ENCODE data around the gene CRTC3. TPM values are rescaled to one million over a fixed set of nuclear protein-coding genes. Genes with fewer than 3 reads are reported as not detected.
"Not testable (repeated sequence)": the region's sequence is repeated elsewhere in the genome, so short reads cannot be mapped to it uniquely, and the experiment has no call there.

The CRTC3 gene
- total RNA-seq, 1 experiment from 2014 or later = 35.3 TPM

DNA sequence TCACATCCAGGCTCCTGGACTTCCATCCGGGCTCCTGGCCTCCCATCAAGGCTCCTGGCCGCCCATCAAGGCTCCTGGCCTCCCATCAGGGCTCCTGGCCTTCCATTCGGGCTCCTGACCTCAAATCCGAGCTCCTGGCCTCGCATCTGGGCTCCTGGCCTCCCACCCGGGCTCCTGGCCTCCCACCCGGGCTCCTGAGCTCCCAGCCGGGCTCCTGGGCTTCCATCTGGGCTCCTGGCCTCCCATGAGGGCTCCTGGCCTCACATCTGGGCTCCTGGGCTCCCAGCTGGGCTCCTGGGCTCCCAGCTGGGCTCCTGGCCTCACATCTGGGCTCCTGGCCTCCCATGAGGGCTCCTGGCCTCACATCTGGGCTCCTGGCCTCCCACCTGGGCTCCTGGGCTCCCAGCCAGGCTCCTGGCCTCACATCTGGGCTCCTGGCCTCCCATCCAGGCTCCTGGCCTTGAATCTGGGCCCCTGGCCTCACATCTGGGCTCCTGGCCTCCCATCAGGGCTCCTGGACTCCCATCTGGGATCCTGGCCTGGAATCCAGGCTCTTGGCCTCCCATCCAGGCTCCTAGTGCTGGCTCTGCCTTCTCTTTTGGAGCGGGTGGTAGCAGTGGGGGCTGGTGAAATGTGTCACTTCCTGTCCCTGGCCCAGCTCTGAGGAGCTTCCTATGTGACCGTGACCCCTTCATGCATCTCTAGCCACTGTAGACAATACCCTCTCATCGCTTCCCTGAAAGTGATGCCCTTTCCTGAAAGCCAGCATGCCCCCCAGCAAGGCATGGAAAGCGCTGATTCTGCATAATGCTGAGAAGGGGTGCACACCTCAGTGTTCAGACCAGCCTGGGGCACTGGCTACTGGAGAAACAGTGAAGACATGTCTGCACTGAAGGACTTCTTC is 124.8 kb downstream of the CRTC3 start:
- Histone ChIP-seq H3K4me3 (ENCODE audit: low read depth, low read length, poor library complexity, severe bottlenecking) (no peak overlapping the region), H3K27me3 (replicated peaks; ENCODE audit: insufficient read depth, low read depth, low read length, poor library complexity) (no peaks in the 10 kb centered on the region), H3K9me3 (ENCODE audit: low read depth, low read length, poor library complexity, severe bottlenecking) (no peaks in the 10 kb centered on the region), H3K36me3 (ENCODE audit: insufficient read depth, low read length, poor library complexity, severe bottlenecking) (no peaks in the 10 kb centered on the region), H3K27ac (ENCODE audit: low read depth, low read length, poor library complexity, severe bottlenecking) (no peak overlapping the region), H3K4me1 (ENCODE audit: insufficient read depth, low read length, poor library complexity, severe bottlenecking) (peaks cover 9% of the 10 kb centered on the region)
- no TSS peak for BruUV-seq (replicated peaks)
- no peak for TF ChIP-seq CTCF (conservative IDR thresholded peaks at IDR 0.05; ENCODE audit: low read depth, low read length)
- POLR2A ChIA-PET (ENCODE audit: low non-redundant PET) = no interaction called here
- CTCF ChIA-PET = no interaction called here
- intact Hi-C loops (cut with micrococcal nuclease; ENCODE audit: unreplicated experiment) = no loop called here
- no peak for DNase-seq (ENCODE audit: low spot score)

GRCh38 chr15:90657520-90658172 is 127.9 kb downstream of the CRTC3 start:
- BruUV-seq (replicated peaks); H3K36me3 ChIP-seq (ENCODE audit: insufficient read depth, low read length, poor library complexity, severe bottlenecking); H3K9me3 ChIP-seq (ENCODE audit: low read depth, low read length, poor library complexity, severe bottlenecking); POLR2A ChIA-PET (ENCODE audit: low non-redundant PET); H3K27ac ChIP-seq (ENCODE audit: low read depth, low read length, poor library complexity, severe bottlenecking); DNase-seq (ENCODE audit: low spot score); CTCF ChIA-PET; H3K27me3 ChIP-seq (replicated peaks; ENCODE audit: insufficient read depth, low read depth, low read length, poor library complexity); H3K4me3 ChIP-seq (ENCODE audit: low read depth, low read length, poor library complexity, severe bottlenecking); intact Hi-C loops (cut with micrococcal nuclease; ENCODE audit: unreplicated experiment): not testable (repeated sequence)
- H3K4me1 ChIP-seq (ENCODE audit: insufficient read depth, low read length, poor library complexity, severe bottlenecking) = peaks cover 23% of the 10 kb centered on the region

GRCh38 chr15:90659481-90659880 is 129.8 kb downstream of the CRTC3 start:
- Histone ChIP-seq H3K27me3 (replicated peaks; ENCODE audit: insufficient read depth, low read depth, low read length, poor library complexity) (no peaks in the 10 kb centered on the region), H3K27ac (ENCODE audit: low read depth, low read length, poor library complexity, severe bottlenecking) (no peak overlapping the region), H3K36me3 (ENCODE audit: insufficient read depth, low read length, poor library complexity, severe bottlenecking) (no peaks in the 10 kb centered on the region), H3K9me3 (ENCODE audit: low read depth, low read length, poor library complexity, severe bottlenecking) (peaks cover 7% of the 10 kb centered on the region), H3K4me1 (ENCODE audit: insufficient read depth, low read length, poor library complexity, severe bottlenecking) (peaks cover 39% of the 10 kb centered on the region), H3K4me3 (ENCODE audit: low read depth, low read length, poor library complexity, severe bottlenecking) (no peak overlapping the region)
- BruUV-seq (replicated peaks) = no TSS peak
- ChIA-PET POLR2A (ENCODE audit: low non-redundant PET) (no interaction called here), CTCF (no interaction called here)
- TF ChIP-seq CTCF (conservative IDR thresholded peaks at IDR 0.05; ENCODE audit: low read depth, low read length) = no peak
- TF ChIP-seq EZH2 (IDR thresholded peaks at IDR 0.05; ENCODE audit: borderline replicate concordance, low read depth, low read length, poor library complexity, severe bottlenecking) = no peak
- DNase-seq (ENCODE audit: low spot score) = no peak
- intact Hi-C loops (cut with micrococcal nuclease; ENCODE audit: unreplicated experiment) = no loop called here

All from A673 (cell line).